GM21526 (cell line): ENCODE measurements around the gene MT4.
"Not testable (repeated sequence)": the region's sequence is repeated elsewhere in the genome, so short reads cannot be mapped to it uniquely, and the experiment has no call there.

ENCODE experiments used
- ATAC-seq: cut with Tn5 transposase; IDR thresholded peaks from one replicate; pipeline ENCODE4 v1.9.1; 2021; ENCODE audit warnings: moderate library complexity; ENCODE audit not compliant: unreplicated experiment, low FRiP score

The MT4 gene

DNA sequence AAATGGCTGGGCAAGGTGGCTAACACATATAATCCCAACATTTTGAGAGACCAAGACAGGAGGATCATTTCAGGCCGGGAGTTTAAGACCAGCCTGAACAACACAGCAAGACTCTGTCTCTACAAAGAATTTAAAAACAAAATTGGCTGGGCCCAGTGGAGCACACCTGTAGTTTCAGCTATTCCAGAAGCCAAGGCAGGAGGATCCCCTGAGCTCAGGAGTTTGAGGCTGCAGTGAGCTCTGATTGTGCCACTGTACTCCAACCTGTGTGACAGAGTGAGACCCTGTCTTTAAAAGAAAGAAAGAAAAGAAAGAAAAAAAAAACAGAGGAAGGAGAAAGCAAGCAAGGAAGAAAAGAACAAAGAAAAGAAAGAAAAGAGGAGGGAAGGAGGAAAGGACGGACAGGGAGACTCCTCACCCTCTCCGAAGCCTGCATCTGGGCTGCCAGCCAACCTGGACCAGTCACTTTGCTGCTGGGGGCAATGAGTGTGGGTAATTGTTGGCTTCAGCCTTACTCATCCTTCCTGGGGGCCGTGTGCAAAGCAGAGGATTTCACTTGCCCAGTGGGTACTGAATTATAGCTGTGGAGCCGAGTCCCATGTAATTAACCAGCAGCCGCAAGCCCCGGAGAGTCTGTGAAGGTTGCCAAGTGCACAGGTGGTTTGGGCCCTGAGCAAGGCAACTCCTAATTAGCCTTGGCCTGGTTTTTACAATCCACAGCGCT, 6.7 kb upstream of the MT4 start:
- no peak for ATAC-seq

DNA sequence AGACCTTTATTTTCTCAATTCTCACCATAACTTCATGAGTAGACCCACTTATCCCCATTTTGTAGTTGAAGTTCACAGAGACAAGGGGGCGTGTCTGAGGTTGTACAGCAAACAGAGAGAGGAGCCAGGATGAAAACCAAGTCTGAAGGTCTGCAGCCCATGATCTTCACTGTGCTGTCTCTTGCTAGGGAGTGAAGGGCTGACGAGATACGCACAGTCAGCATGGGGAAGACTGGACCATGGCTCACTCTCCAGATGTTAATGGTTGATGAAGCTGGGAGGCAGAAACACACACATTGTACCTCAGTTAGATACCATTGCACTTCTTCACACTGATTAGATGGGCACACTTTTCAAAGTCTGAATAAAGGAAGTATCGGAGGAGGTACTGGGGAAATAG, 5.8 kb upstream of the MT4 start:
- no peak for ATAC-seq

DNA sequence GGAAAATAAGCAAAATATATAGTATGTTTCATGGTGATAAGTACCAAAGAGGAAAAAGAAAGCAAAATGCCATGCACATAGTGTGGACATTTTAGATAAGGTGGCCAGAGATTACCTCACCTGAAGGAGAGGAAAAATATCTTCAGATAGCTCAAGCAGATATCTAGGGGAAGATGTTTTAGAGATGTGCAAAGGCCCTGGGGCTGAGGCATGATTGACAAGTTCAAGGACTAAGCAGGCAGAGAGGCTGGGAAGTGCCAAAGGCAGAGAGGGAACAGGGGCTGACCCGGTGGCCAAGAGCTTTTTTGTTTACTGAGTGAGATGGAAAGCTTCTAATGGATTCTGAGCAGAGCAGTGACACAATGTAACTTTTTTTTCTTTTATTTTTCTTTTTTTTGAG, 4.4 kb upstream of the MT4 start:
- no peak for ATAC-seq

DNA sequence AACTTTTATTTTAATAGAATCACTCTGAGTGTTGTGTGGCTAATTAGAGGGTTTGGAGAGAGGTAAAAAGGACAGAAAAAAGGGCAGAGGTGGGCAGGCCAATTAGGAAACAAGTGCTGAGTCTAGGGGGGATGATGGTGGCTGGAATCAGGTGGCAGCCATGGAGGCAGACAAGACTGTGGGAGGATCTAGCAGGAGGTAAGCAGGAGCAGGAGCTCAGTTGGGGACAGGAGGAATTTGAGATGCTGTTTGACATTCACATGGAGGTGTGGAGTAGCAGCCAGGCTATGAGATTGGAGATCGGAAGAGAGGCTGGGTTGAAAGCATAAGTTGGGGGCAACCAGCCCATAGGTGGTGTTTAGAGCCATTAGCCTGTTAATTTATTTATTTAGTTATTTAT, 3.7 kb upstream of the MT4 start:
- ATAC-seq = no peak

DNA sequence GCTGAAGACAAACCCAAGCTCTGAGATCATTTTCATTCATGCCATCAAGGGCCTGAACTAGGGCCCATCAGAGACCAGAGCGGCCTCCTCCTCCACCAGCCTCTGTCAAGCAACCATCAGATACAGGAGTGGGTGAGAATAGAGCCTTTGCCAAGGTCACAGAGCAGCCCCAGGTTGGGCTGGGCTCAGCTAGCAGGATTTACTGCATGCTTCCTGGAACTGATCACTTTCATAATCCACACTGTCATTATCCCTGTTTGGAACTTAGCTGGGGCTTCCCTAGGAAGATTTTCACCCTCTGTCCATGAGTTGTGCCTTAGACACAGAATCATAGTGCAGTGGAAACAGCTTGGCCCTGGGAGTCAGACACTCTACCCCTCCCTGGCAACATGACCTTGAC, 5.1 kb downstream of the MT4 start:
- ATAC-seq = no peak

DNA sequence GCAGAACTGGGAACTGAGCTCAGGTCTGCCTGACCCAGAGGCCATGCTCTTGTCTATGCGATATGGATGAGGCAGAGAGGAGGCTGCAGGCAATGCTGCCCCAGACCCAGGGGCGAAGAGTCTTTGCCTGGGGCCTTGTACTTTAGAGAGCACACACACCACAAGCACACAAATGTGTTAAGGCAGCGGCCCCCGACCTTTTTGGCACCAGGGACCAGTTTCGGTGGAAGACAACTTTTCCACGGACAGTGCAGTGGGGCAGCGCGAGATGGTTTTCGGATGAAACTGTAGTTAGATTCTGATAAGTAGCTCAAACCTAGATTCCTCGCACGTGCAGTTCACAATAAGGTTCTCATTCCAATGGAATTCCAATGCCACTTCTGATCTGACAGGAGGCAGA, 6.7 kb downstream of the MT4 start:
- no peak for ATAC-seq

DNA sequence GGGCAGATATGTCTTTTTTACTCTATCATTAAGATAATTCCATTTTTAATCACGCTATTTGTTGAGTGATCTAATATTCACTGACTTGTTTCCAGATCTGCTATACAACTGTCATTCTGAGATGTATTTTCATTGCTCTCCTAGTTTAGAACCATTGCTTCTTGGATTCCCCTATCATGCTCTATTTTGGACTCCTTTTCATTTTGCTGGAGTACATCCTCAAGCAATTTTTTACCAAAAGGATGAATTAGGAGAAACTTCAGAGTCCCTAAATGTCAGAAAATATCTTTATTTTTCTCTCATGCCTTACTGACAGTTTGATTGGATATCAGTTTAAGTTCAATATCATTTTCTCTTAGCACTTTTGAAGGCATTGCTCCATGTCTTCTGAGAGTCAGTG, 9.8 kb downstream of the MT4 start:
- ATAC-seq = no peak

DNA sequence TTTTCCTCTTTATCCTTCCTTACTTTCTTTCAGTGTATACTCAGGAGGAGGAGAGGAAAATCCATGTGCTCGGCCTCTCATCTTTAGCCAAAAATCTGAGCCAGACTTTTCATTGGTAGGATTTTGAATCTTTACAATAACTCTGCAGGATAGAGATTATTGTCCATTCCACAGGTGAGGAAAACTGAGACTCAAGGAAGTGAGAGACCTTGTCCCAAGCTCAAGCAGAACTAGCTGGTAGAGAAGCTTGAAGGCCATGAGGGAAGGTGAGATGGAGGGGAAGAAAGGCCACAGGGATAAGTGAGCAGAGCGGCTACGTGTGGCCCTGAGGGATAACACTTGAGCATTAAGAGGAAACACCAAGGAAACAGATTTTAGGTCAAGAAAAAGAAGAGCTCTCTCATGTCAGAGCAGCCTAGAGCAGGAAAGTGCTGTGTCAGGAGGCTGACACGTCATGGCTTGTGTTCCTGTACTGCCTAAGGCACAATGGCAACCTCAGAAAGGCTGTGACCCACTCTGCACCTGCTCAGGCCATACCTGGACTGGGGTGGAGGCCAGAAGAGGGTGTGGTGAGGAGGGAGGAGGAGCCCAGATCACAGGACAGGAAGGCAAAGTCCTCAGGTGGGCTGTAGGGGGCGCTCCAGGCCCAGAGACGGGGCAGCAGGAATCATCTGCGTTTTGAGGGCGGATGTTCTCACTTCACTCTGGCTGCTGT, 11.9 kb downstream of the MT4 start:
- ATAC-seq = peak; percentile 83

DNA sequence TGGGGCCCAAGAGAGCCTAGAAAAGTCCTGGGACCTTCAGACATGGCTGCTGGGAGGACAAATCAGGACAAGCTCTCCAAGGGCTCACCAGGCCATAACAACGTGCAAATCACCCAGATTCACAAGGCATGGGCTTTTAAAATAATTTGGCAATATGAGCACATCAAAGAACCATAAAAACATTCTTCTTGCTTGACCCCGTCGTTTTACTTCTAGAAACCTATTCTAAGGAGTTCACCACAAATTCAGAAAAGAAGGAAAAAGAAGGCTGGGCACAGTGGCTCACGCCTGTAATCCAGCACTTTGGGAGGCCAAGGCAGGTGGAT, 12.4 kb downstream of the MT4 start:
- no peak for ATAC-seq

DNA sequence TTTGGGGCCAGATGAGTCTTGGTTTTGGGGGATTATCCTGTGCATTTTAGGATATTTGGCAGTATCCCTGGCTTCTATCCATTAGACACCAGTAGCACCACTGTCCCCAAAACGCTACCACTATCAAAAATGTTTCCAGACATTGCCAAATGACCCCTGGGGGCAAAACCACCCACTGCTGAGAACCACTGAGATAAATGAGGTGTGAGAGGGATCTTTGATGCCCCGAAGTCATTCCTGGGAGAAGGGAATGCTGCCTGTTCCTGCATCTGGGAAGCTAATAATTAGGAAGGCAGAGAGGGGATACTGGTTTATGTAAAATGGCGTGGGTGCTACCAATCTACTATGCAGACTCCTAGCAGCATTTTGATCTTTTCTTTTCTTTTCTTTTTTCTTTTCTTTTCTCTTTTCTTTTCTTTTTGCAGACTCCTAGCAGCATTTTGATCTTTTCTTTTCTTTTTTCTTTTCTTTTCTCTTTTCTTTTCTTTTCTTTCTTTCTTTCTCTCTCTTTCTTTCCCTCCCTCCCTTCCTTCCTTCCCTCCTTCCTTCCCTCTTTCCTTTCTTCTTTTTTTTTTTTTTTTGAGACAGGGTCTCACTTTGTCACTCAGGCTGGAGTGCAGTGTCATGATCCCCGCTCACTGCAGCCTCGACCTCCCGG, 15.6 kb downstream of the MT4 start:
- ATAC-seq = no peak

DNA sequence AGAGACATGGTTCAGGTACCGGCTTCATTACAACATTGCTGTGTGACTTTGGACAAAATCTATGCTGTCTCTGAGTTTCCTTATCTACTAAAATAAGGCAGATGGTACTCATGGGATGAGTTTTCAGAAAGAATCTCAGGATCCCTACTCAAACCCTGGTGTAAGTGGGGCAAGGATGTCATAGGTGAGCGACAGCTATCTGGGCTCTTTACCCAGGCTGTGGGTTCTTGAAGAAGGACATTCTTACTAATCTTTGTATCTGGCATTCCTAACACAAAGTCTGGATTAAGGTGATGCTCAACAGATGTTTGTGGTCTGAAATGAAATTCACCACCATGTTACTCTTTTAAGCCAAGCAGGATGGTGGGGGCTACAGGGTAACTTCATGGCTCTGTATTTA, 18.0 kb downstream of the MT4 start:
- not testable (repeated sequence) for ATAC-seq

DNA sequence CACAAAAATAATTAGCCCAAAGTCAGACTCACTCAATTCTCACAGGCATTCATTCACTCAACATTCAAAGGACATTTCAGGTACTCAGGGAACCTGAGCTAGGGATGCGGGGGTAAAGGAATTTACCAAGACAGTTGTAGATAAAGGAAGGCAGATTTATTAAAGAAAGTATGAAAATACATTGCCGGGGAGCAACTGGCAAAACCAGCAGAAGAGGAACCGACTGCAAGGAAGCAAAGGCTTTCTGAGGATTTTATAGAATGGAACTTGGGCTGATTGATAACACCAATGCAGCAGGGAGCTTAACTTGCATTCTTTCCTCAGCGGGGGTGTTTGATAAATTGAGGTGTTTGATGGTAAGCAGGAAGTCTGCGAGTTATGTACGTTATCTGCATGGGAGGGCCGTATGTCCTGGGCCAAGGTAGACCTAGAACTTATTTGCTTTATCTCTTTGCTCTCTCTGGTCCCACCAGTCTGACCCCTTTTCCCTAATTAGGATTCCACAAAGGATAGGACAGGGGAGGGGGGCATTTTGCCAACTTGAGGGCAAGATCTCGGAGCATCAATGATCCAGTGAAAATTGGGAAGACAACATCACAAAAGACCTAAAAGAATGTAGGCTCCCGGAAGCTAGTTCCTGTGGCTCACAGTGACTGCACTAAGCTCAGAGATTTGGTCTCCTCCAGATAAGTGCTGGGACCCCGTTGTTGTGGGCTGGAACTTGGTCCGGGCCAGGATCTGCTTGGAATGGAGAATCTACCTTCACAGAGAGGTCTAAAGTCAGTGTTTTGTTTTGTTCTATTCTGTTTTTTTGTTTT, 18.7 kb downstream of the MT4 start:
- ATAC-seq = no peak

DNA sequence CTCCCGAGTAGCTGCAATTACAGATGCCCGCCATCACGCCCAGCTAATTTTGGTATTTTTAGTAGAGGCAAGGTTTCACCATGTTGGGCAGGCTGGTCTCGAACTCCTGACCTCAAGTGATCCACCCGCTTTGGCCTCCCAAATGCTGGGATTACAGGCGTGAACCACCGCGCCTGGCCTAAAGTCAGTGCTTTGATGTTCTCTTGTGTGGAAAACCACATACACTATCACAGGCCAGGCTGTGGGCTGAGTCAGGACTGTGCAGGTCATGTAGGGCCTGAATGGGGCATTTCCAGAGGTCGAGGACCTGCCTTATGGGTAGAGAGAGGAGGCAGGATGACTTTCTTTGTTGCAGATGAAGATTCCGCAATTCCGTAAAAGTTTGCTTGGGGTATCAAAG, 19.4 kb downstream of the MT4 start:
- no peak for ATAC-seq

DNA sequence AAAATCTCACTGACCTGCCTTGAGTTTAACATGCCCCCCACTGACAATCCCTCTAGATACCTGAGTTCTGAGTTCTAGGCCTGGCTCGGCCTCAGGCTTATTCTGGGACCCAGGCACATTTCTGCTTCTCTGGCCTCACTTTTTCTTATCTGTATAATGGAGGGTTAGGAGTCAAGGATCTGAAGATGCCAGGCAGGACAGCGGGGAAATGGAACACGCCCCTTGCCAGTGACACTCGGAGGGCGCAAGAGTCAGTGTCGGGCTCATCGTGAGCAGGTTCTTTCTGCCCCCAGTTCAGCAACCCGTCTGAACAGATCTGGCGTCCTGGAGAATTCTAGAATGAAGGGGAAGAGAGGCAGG, 23.9 kb downstream of the MT4 start:
- no peak for ATAC-seq

DNA sequence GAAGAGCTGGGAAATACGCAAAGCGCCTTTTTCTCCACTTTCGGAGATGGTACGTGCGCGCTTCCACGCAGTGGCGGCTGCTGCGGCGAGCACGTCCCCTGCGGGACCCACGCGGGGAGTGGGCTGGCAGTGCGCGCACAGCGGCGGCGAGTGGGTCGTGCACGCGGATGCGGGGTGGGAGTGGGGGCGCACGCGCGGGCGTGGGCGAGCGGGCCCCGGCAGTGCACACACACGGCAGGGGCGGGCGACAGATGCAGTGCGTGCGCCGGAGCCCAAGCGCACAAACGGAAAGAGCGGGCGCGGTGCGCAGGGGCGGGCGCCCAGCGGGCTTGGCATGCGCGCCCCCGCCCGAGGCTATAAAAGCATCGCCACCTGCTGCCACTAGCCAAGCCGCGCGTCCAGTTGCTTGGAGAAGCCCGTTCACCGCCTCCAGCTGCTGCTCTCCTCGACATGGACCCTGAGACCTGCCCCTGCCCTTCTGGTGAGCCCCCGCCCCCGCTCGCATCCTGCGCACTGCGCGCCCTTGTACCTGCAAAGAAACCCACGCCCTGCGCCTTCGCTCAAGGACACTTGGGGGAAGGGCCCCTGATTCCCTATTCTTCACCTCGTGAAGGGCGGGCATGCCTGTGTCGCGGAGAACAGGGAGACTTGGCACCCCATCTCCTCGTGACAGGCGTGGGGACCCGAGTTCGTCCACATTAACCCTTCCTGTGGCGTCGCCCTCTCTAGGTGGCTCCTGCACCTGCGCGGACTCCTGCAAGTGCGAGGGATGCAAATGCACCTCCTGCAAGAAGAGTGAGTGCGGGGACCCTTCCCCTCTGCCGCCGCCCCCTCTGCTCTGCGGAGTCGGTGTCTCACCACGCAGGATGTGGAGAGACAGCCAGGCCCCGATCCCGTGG, 24.5 kb downstream of the MT4 start, which contains the start of gene MT3:
Gene MT3, plus strand, starts transcription at position 388 of the 899 bp plus-strand sequence. Its CDS starts 63 bp downstream, at position 451.
- no peak for ATAC-seq

DNA sequence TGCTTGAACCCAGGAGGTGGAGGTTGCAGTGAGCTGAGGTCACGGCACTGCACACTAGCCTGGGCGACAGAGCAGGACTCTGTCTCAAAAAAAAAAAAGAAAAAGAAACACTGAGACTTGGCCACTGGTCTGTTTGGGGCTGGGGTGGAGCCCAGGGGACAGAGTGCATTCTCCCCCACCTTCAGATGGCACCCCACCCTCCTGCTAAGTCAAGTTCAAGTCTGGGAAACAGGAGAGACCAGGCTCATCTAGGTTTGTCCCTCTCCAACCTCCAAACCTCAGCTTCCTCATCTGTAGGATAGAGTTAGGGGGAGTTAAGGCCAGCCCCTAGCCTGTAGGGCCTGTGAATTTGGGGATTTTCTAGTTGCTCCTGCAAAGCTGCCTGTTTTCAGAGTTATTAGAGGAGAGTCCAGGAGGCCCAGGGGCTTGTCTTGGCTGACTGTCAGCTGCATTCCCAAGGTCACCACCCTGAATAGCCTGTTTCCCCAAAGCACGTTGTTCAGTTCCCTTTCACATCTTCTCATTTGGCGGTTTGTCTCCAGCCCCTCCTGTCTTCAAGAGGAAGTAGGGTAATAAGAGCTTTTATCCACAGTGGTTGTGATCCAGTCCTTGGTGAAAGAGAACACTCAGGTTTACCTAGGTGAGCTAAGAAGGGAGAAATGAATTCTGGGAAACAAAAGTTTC, 26.6 kb downstream of the MT4 start:
- no peak for ATAC-seq

DNA sequence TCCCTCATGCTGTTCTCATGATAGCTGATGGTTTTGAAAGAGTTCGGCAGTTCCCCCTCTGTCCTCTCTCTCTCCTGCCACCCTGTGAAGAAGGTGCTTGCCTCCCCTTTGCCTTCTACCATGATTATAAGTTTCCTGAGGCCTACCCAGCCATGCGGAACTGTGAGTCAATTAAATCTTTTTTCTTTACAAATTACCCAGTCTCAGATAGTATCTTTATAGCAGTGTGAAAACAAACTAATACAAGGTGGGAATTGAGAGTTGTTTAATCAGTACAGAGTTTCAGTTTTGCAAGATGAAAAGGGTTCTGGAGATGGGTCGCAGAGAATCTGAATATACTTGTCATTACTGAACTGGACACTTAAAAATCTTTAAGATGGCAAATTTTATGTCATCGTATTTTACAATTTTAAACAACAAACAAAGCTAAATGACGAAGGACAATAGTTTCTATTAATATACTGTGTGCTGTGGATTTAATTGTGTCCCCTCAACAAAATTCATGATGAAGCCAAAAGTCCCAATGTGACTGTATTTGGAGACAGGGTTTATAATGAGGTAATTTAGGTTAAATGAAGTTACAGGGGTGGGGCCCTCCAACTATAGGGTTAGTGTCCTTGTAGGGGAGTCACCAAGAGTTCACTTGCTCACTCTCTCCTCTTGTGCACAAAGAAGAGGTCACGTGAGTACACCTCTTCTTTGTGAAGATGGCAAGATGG, 28.9 kb downstream of the MT4 start:
- ATAC-seq = no peak

DNA sequence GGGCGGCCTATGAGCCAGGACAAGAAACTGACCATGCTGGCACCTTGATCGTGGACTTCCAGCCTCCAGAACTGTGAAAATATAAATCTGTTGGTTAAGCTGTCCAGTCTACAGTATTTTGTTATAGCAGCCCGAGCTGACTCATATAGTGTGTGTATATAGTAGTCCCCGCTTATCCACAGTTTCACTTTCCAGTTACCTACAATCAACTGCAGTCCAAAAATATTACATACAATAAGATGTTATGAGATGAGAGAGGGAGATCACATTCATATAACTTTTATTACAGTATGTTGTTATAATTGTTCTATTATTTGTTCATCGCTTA, 29.4 kb downstream of the MT4 start:
- no peak for ATAC-seq

DNA sequence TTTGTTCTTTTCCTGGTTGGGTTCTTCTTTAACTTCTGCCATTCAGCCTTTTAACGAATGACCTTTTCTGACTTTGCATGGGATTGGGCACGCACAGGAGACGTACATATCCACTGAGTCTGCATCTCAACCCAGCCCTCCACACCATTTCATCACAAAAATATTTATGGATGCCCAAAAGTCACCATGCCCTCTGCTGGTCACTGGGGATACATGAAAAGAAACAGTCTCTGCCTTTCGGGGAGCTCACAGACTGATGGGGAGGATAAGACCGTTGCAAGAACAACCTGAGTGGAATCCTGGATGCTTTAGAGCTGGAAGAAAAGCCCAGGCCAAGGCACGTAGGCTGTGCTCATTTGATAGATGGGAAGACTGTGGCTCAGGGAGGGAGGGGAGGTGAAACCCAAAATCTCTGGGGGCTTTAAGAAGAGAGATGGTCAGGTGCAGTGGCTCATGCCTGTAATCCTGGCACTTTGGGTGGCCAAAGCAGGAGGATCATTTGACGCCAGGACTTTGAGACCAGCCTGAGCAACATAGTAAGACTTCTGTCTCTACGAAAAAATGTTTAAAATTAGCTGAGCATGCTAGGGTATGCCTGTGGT, 35.6 kb downstream of the MT4 start:
- ATAC-seq = no peak
